HEK293 (cell line): Measurements from ENCODE around the gene AKR1A1.

Experiments used
- ATF2 ChIP-seq: fragments of 450-650 bp; formaldehyde crosslinking; IDR thresholded peaks from 2 replicates; pipeline ENCODE4 v1.5.1; 2016; ENCODE audit warnings: missing biosample characterization, missing genetic modification characterization, low read depth
- CTCF ChIP-seq: fragments of 450-650 bp; formaldehyde crosslinking; IDR thresholded peaks from 2 replicates; pipeline ENCODE4 v1.5.1; 2016; ENCODE audit warnings: missing biosample characterization, missing genetic modification characterization
- GFI1B ChIP-seq: fragments of 450-650 bp; formaldehyde crosslinking; IDR thresholded peaks from 2 replicates; pipeline ENCODE4 v1.5.1; 2016; ENCODE audit warnings: missing biosample characterization, missing genetic modification characterization
- GLI4 ChIP-seq: fragments of 450-650 bp; formaldehyde crosslinking; IDR thresholded peaks from 2 replicates; pipeline ENCODE4 v1.5.1; 2016; ENCODE audit warnings: missing biosample characterization, missing genetic modification characterization
- GLIS1 ChIP-seq: fragments of 450-650 bp; formaldehyde crosslinking; IDR thresholded peaks from 2 replicates; pipeline ENCODE4 v1.5.1; 2016; ENCODE audit warnings: missing biosample characterization, missing genetic modification characterization
- GLIS2 ChIP-seq: fragments of 450-650 bp; formaldehyde crosslinking; IDR thresholded peaks from 2 replicates; pipeline ENCODE4 v1.5.1; 2016; ENCODE audit warnings: missing biosample characterization, missing genetic modification characterization
- KLF1 ChIP-seq: fragments of 450-650 bp; formaldehyde crosslinking; IDR thresholded peaks from 2 replicates; pipeline ENCODE4 v1.5.1; 2016; ENCODE audit warnings: missing biosample characterization, missing genetic modification characterization
- MEIS1 ChIP-seq: sonication (generic); formaldehyde crosslinking; IDR thresholded peaks from 2 replicates; pipeline ENCODE4 v1.8.1; 2022; ENCODE audit warnings: missing genetic modification reagents, mild to moderate bottlenecking, borderline replicate concordance
- OSR2 ChIP-seq: fragments of 450-650 bp; formaldehyde crosslinking; IDR thresholded peaks from 2 replicates; pipeline ENCODE4 v1.5.1; 2016; ENCODE audit warnings: missing biosample characterization, missing genetic modification characterization
- PRDM4 ChIP-seq: fragments of 450-650 bp; formaldehyde crosslinking; IDR thresholded peaks from 2 replicates; pipeline ENCODE4 v1.5.1; 2017; ENCODE audit warnings: missing biosample characterization, missing genetic modification characterization
- YY2 ChIP-seq: fragments of 450-650 bp; formaldehyde crosslinking; IDR thresholded peaks from 2 replicates; pipeline ENCODE4 v1.5.1; 2016; ENCODE audit warnings: missing biosample characterization, missing genetic modification characterization
- ZBTB48 ChIP-seq: fragments of 450-650 bp; formaldehyde crosslinking; IDR thresholded peaks from 2 replicates; pipeline ENCODE4 v1.5.1; 2016; ENCODE audit warnings: missing biosample characterization, missing genetic modification characterization
- ZBTB8A ChIP-seq: fragments of 450-650 bp; formaldehyde crosslinking; IDR thresholded peaks from 2 replicates; pipeline ENCODE4 v1.5.1; 2016; ENCODE audit warnings: missing biosample characterization, missing genetic modification characterization
- ZIC2 ChIP-seq: fragments of 450-650 bp; formaldehyde crosslinking; IDR thresholded peaks from 2 replicates; pipeline ENCODE4 v1.5.1; 2016; ENCODE audit warnings: missing biosample characterization, missing genetic modification characterization
- ZNF10 ChIP-seq: fragments of 450-650 bp; formaldehyde crosslinking; IDR thresholded peaks from 2 replicates; pipeline ENCODE4 v1.5.1; 2017; ENCODE audit warnings: missing biosample characterization, missing genetic modification characterization
- ZNF114 ChIP-seq: fragments of 450-650 bp; formaldehyde crosslinking; IDR thresholded peaks from 2 replicates; pipeline ENCODE4 v1.5.0; 2017; ENCODE audit warnings: missing biosample characterization, missing genetic modification characterization
- ZNF132 ChIP-seq: fragments of 450-650 bp; formaldehyde crosslinking; IDR thresholded peaks from 2 replicates; pipeline ENCODE4 v1.5.1; 2017; ENCODE audit warnings: missing biosample characterization, missing genetic modification characterization, borderline replicate concordance
- ZNF2 ChIP-seq: fragments of 450-650 bp; formaldehyde crosslinking; IDR thresholded peaks from 2 replicates; pipeline ENCODE4 v1.5.1; 2016; ENCODE audit warnings: missing biosample characterization, missing genetic modification characterization
- ZNF239 ChIP-seq: fragments of 450-650 bp; formaldehyde crosslinking; IDR thresholded peaks from 2 replicates; pipeline ENCODE4 v1.5.1; 2016; ENCODE audit warnings: missing biosample characterization, missing genetic modification characterization
- ZNF266 ChIP-seq: fragments of 450-650 bp; formaldehyde crosslinking; IDR thresholded peaks from 2 replicates; pipeline ENCODE4 v1.5.1; 2016; ENCODE audit warnings: missing biosample characterization, missing genetic modification characterization, low read depth
- ZNF423 ChIP-seq: fragments of 450-650 bp; formaldehyde crosslinking; IDR thresholded peaks from 2 replicates; pipeline ENCODE4 v1.5.1; 2016; ENCODE audit warnings: missing biosample characterization, missing genetic modification characterization
- ZNF449 ChIP-seq: fragments of 450-650 bp; formaldehyde crosslinking; IDR thresholded peaks from 2 replicates; pipeline ENCODE4 v1.5.1; 2017; ENCODE audit warnings: missing biosample characterization, mild to moderate bottlenecking, missing genetic modification characterization, moderate library complexity
- ZNF473 ChIP-seq: fragments of 450-650 bp; formaldehyde crosslinking; IDR thresholded peaks from 2 replicates; pipeline ENCODE4 v1.5.1; 2017; ENCODE audit warnings: missing biosample characterization, missing genetic modification characterization
- ZNF501 ChIP-seq: fragments of 450-650 bp; formaldehyde crosslinking; IDR thresholded peaks from 2 replicates; pipeline ENCODE4 v1.5.1; 2016; ENCODE audit warnings: missing biosample characterization, missing genetic modification characterization
- ZNF514 ChIP-seq: fragments of 450-650 bp; formaldehyde crosslinking; IDR thresholded peaks from 2 replicates; pipeline ENCODE4 v1.5.1; 2016; ENCODE audit warnings: missing biosample characterization, missing genetic modification characterization
- ZNF518A ChIP-seq: fragments of 450-650 bp; formaldehyde crosslinking; conservative IDR thresholded peaks from 2 replicates; pipeline ENCODE4 v1.5.1; 2016; ENCODE audit warnings: low read depth, missing biosample characterization, missing genetic modification characterization
- ZNF768 ChIP-seq: fragments of 450-650 bp; formaldehyde crosslinking; IDR thresholded peaks from 2 replicates; pipeline ENCODE4 v1.5.1; 2018; ENCODE audit warnings: missing biosample characterization, mild to moderate bottlenecking, missing genetic modification characterization
- ZNF791 ChIP-seq: fragments of 450-650 bp; formaldehyde crosslinking; IDR thresholded peaks from 2 replicates; pipeline ENCODE4 v1.5.1; 2016; ENCODE audit warnings: missing biosample characterization, missing genetic modification characterization
- ZNF837 ChIP-seq: fragments of 450-650 bp; formaldehyde crosslinking; IDR thresholded peaks from 2 replicates; pipeline ENCODE4 v1.5.1; 2016; ENCODE audit warnings: missing biosample characterization, missing genetic modification characterization

The AKR1A1 gene

GRCh38 chr1:45584351-45585109, 33.9 kb downstream of the AKR1A1 start (continued):
- no peak for TF ChIP-seq ATF2 (tag by site-specific recombination)
- no peak for TF ChIP-seq ZNF10 (tag by site-specific recombination)
- no peak; the same call in 1 of the 2 replicates for TF ChIP-seq MEIS1 (CRISPR knock-in tag)
- TF ChIP-seq GFI1B (tag by site-specific recombination), result no peak
- TF ChIP-seq ZNF501, result peak; percentile 50
- TF ChIP-seq ZIC2 (tag by site-specific recombination), result no peak
- TF ChIP-seq ZNF2 (tag by site-specific recombination), result peak; percentile 25; the same call in 1 of the 2 replicates
- peak; percentile 82 for TF ChIP-seq GLIS2 (tag by site-specific recombination)
- no peak for TF ChIP-seq ZNF114 (tag by site-specific recombination)
- no peak for TF ChIP-seq ZNF132 (tag by site-specific recombination)
- TF ChIP-seq ZNF514 (tag by site-specific recombination), result no peak
- peak; percentile 28; the same call in 1 of the 2 replicates for TF ChIP-seq KLF1 (tag by site-specific recombination)
- TF ChIP-seq ZNF423 (tag by site-specific recombination), result no peak
- no peak for TF ChIP-seq ZNF791
- TF ChIP-seq OSR2 (tag by site-specific recombination), result peak; percentile 25; the same call in 1 of the 2 replicates
- TF ChIP-seq ZBTB8A, result peak; percentile 9; the same call in 1 of the 2 replicates
- TF ChIP-seq ZBTB48 (tag by site-specific recombination), result no peak; the same call in 1 of the 2 replicates
- TF ChIP-seq PRDM4, result no peak
- TF ChIP-seq ZNF518A, result no peak; the same call in 1 of the 2 replicates
- peak; percentile 48; the same call in 1 of the 2 replicates for TF ChIP-seq GLIS1 (tag by site-specific recombination)
- no peak for TF ChIP-seq ZNF768 (tag by site-specific recombination)
- TF ChIP-seq ZNF837 (tag by site-specific recombination), result no peak
- peak; percentile 88; the same call in 1 of the 2 replicates for TF ChIP-seq CTCF (tag by site-specific recombination)
- no peak for TF ChIP-seq ZNF239 (tag by site-specific recombination)
- TF ChIP-seq YY2 (tag by site-specific recombination), result peak; percentile 6
- no peak for TF ChIP-seq GLI4
- TF ChIP-seq ZNF266, result no peak
- TF ChIP-seq ZNF473 (tag by site-specific recombination), result no peak
- TF ChIP-seq ZNF449 (tag by site-specific recombination), result peak; percentile 67; the same call in 1 of the 2 replicates
